ENCODE data around the gene FRMD3.

DNA sequence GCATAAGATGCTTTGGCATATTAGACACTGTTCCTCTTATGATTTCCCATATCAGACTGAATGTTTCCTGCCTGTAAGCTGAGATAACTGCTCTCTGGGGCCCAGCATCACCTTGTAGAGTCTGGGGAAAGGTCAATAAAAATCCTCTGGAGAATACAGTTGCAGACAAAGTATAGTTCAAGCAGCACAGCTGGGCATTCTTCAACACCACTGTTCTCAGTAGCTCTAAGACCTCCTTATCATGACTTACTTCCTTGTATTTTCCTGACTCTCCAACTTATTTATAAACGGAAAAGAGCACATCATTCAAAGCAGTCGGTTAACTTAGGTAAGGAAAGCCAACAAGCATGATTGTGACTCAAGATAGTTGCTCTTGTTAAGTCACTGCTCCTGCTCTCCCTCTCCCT is 266.5 kb downstream of the FRMD3 start:
- TF ChIP-seq EGR1 (IDR thresholded peaks at IDR 0.05; ENCODE audit: low read depth in 2 of 2) (no peak), RAD21 (IDR thresholded peaks at IDR 0.05) (no peak), CTCF (IDR thresholded peaks at IDR 0.05; ENCODE audit: low read depth, low read length, missing input control) (no peak), SP1 (IDR thresholded peaks at IDR 0.05) (no peak), TAF1 (conservative IDR thresholded peaks at IDR 0.05) (no peak), MAX (IDR thresholded peaks at IDR 0.05) (no peak)
